ENCODE measurements around the gene MYRIP. TPM values are rescaled to one million over a fixed set of nuclear protein-coding genes. Genes with fewer than 3 reads are reported as not detected.

MYRIP gene
- polyA plus RNA-seq, 1 experiment = not detected

DNA sequence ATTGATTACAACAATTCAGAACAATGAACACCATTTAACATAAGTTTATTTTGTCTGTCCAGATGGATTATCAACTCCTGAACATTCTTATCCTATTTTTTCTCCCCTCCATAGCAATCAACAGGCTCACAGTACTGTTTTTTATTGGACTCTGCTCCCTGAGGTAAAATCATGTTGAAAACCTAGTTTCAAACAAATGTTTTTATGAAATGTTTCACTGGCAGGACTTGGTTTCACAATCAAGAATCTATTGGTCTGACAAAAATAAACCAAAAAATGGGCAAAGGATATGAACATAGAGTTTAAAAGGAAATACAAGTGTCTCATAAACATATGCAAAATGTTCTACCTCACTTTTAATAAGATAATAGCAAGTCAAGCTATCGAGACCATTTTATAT, 2.6 kb upstream of the MYRIP start:
- ChIA-PET POLR2A (no interaction called here), CTCF (interaction anchor here (0.7 kb wide), 1 partner anchor 849 kb away, joined by 6 read pairs; no protein-coding TSS in a partner anchor)
- no peak overlapping the region for H3K27ac ChIP-seq (ENCODE audit: low read depth, low read length)
- no peak for DNase-seq (ENCODE audit: low read depth, low spot score)
- no peak for TF ChIP-seq CTCF (IDR thresholded peaks at IDR 0.05; ENCODE audit: low read depth, low read length)
- no peak overlapping the region for H3K4me3 ChIP-seq (ENCODE audit: low read depth, low read length)
- H3K9me3 ChIP-seq (ENCODE audit: control insufficient read depth, insufficient read depth, low read length) = peaks cover 6% of the 10 kb centered on the region; the same call in 1 of the 2 replicates
- peaks cover 17% of the 10 kb centered on the region for H3K27me3 ChIP-seq (ENCODE audit: control insufficient read depth, insufficient read depth, low read length)

- DNase-seq (ENCODE audit: low read depth, low spot score) = no peak
- no peak overlapping the region for H3K27ac ChIP-seq (ENCODE audit: low read depth, low read length)
- peaks cover 17% of the 10 kb centered on the region for H3K27me3 ChIP-seq (ENCODE audit: control insufficient read depth, insufficient read depth, low read length)
- ChIA-PET CTCF (no interaction called here), POLR2A (no interaction called here)
- peaks cover 6% of the 10 kb centered on the region; the same call in 1 of the 2 replicates for H3K9me3 ChIP-seq (ENCODE audit: control insufficient read depth, insufficient read depth, low read length)
- TF ChIP-seq CTCF (IDR thresholded peaks at IDR 0.05; ENCODE audit: low read depth, low read length) = no peak
- H3K4me3 ChIP-seq (ENCODE audit: low read depth, low read length) = no peak overlapping the region
Measured at GRCh38 chr3:39808467-39809180, 785 bp upstream of the MYRIP start.

GRCh38 chr3:39809995-39810595, 686 bp downstream of the MYRIP start:
- peaks cover 17% of the 10 kb centered on the region for H3K27me3 ChIP-seq (ENCODE audit: control insufficient read depth, insufficient read depth, low read length)
- H3K9me3 ChIP-seq (ENCODE audit: control insufficient read depth, insufficient read depth, low read length) = peaks cover 6% of the 10 kb centered on the region; the same call in 1 of the 2 replicates
- DNase-seq (ENCODE audit: low read depth, low spot score) = no peak
- no peak for TF ChIP-seq CTCF (IDR thresholded peaks at IDR 0.05; ENCODE audit: low read depth, low read length)
- H3K4me3 ChIP-seq (ENCODE audit: low read depth, low read length) = no peak overlapping the region
- ChIA-PET POLR2A (no interaction called here), CTCF (no interaction called here)
- H3K27ac ChIP-seq (ENCODE audit: low read depth, low read length) = no peak overlapping the region

GRCh38 chr3:39810647-39811161, 1.3 kb downstream of the MYRIP start:
- no peak overlapping the region for H3K27ac ChIP-seq (ENCODE audit: low read depth, low read length)
- H3K9me3 ChIP-seq (ENCODE audit: control insufficient read depth, insufficient read depth, low read length) = peaks cover 6% of the 10 kb centered on the region; the same call in 1 of the 2 replicates
- TF ChIP-seq CTCF (IDR thresholded peaks at IDR 0.05; ENCODE audit: low read depth, low read length) = no peak
- ChIA-PET CTCF (no interaction called here), POLR2A (no interaction called here)
- peaks cover 17% of the 10 kb centered on the region for H3K27me3 ChIP-seq (ENCODE audit: control insufficient read depth, insufficient read depth, low read length)
- H3K4me3 ChIP-seq (ENCODE audit: low read depth, low read length) = no peak overlapping the region
- DNase-seq (ENCODE audit: low read depth, low spot score) = no peak

DNA sequence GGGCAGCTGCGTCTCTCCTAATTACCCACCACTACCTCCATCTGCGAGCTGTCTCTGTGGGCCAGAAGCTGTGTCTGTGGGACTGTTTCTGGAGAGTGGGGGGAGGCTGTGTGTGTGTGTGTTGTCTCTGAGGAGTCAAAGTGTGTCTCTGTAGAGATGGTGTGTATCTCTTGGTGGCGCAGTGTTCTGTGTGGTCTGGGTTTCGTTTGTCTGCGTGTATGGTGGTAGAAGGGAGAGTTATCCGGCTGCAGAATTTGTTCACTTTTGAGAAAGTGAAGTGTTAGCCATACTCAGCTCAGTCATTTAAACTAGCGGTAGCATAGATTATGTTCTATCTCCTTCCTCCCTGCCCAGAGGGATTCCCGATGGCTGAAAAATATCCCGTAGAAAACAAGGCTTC, 2.2 kb downstream of the MYRIP start:
- H3K4me3 ChIP-seq (ENCODE audit: low read depth, low read length) = no peak overlapping the region
- POLR2A ChIA-PET = no interaction called here
- CTCF ChIA-PET = no interaction called here
- no peak for DNase-seq (ENCODE audit: low read depth, low spot score)
- H3K9me3 ChIP-seq (ENCODE audit: control insufficient read depth, insufficient read depth, low read length) = peaks cover 6% of the 10 kb centered on the region; the same call in 1 of the 2 replicates
- no peak for TF ChIP-seq CTCF (IDR thresholded peaks at IDR 0.05; ENCODE audit: low read depth, low read length)
- H3K27ac ChIP-seq (ENCODE audit: low read depth, low read length) = no peak overlapping the region
- peaks cover 17% of the 10 kb centered on the region for H3K27me3 ChIP-seq (ENCODE audit: control insufficient read depth, insufficient read depth, low read length)
